Neuronal stem cell (in vitro differentiated cells): ENCODE data around the gene TMC4.

ENCODE experiments used
- DNase-seq: peaks from one replicate; pipeline ENCODE4 v3.0.0-alpha.2; 2013; ENCODE audit warnings: low spot score
- H2AFZ ChIP-seq: one replicate; pipeline ENCODE4 v1.6.1; 2013; ENCODE audit warnings: mild to moderate bottlenecking, low read length, inconsistent platforms
- H2AK5ac ChIP-seq: 2 replicates; pipeline ENCODE4 v1.6.1; 2013; ENCODE audit warnings: low read depth, mild to moderate bottlenecking, inconsistent platforms, low read length, moderate library complexity, mixed read lengths
- H2BK120ac ChIP-seq: 2 replicates; pipeline ENCODE4 v1.6.1; 2013; ENCODE audit warnings: low read depth, mild to moderate bottlenecking, inconsistent platforms, low read length, moderate library complexity, mixed read lengths
- H2BK12ac ChIP-seq: one replicate; pipeline ENCODE4 v1.6.1; 2013; ENCODE audit warnings: low read length, inconsistent platforms
- H2BK15ac ChIP-seq: 2 replicates; pipeline ENCODE4 v1.6.1; 2013; ENCODE audit warnings: mild to moderate bottlenecking, low read length, inconsistent platforms, mixed read lengths
- H2BK5ac ChIP-seq: one replicate; pipeline ENCODE4 v1.6.1; 2013; ENCODE audit warnings: inconsistent platforms, mild to moderate bottlenecking, low read length, moderate library complexity
- H3K14ac ChIP-seq: one replicate; pipeline ENCODE4 v1.6.1; 2013; ENCODE audit warnings: low read length, inconsistent platforms
- H3K18ac ChIP-seq: 2 replicates; pipeline ENCODE4 v1.6.1; 2013; ENCODE audit warnings: low read length, inconsistent platforms
- H3K23ac ChIP-seq: 2 replicates; pipeline ENCODE4 v1.6.1; 2013; ENCODE audit warnings: low read depth, mild to moderate bottlenecking, mixed read lengths, low read length, inconsistent platforms; ENCODE audit not compliant: poor library complexity
- H3K27ac ChIP-seq: replicated peaks from 3 replicates; pipeline ENCODE4 v1.5.1; 2013; ENCODE audit warnings: low read length, inconsistent platforms
- H3K27me3 ChIP-seq, 3 experiments: 2 replicates each; pipeline ENCODE4 v1.6.1; 2013; ENCODE audit warnings: low read length in 3 of 3, mild to moderate bottlenecking in 2 of 3, inconsistent platforms in 1 of 3, low read depth in 1 of 3, mixed read lengths in 1 of 3, moderate library complexity in 1 of 3; ENCODE audit not compliant: control insufficient read depth in 3 of 3, insufficient read depth in 3 of 3
- H3K36me3 ChIP-seq, 2 donors: replicated peaks in 1 of 2; 2 replicates each; pipeline ENCODE4 v1.6.1; 2013; ENCODE audit warnings: low read length in 2 of 2; ENCODE audit not compliant: control insufficient read depth in 2 of 2, insufficient read depth in 2 of 2
- H3K4ac ChIP-seq: 2 replicates; pipeline ENCODE4 v1.6.1; 2013; ENCODE audit warnings: inconsistent platforms, mild to moderate bottlenecking, low read length, moderate library complexity
- H3K4me1 ChIP-seq, 2 donors: 1 replicate in 1 of 2; 2 replicates in 1 of 2; pipeline ENCODE4 v1.6.1; 2013; ENCODE audit warnings: low read length in 2 of 2, low read depth in 1 of 2; ENCODE audit not compliant: control insufficient read depth in 2 of 2, insufficient read depth in 1 of 2
- H3K4me2 ChIP-seq: one replicate; pipeline ENCODE4 v1.6.1; 2013; ENCODE audit warnings: mild to moderate bottlenecking, low read length, inconsistent platforms; ENCODE audit not compliant: insufficient read depth, poor library complexity, severe bottlenecking
- H3K4me3 ChIP-seq, 2 donors: 2 replicates each; pipeline ENCODE4 v1.5.1; 2013; ENCODE audit warnings: low read length in 2 of 2, mild to moderate bottlenecking in 2 of 2, inconsistent platforms in 1 of 2, moderate library complexity in 1 of 2
- H3K79me1 ChIP-seq: one replicate; pipeline ENCODE4 v1.6.1; 2013; ENCODE audit warnings: low read depth, mild to moderate bottlenecking, inconsistent platforms, low read length, moderate library complexity
- H3K9ac ChIP-seq: one replicate; pipeline ENCODE4 v1.6.1; 2013; ENCODE audit warnings: mild to moderate bottlenecking, low read depth, low read length, inconsistent platforms; ENCODE audit not compliant: poor library complexity
- H3K9me3 ChIP-seq, 2 donors: replicated peaks in 1 of 2; 2 replicates each; pipeline versions ENCODE3 to v1.6.1; 2013; ENCODE audit warnings: low read length in 2 of 2, mild to moderate bottlenecking in 2 of 2, inconsistent platforms in 1 of 2, low read depth in 1 of 2, mixed read lengths in 1 of 2, moderate library complexity in 1 of 2; ENCODE audit not compliant: control insufficient read depth in 2 of 2, insufficient read depth in 1 of 2
- H4K8ac ChIP-seq: one replicate; pipeline ENCODE4 v1.6.1; 2013; ENCODE audit warnings: low read depth, mild to moderate bottlenecking, inconsistent platforms, low read length, moderate library complexity
- H4K91ac ChIP-seq: one replicate; pipeline ENCODE4 v1.6.1; 2013; ENCODE audit warnings: low read length, low read depth, mild to moderate bottlenecking, inconsistent platforms; ENCODE audit not compliant: poor library complexity
- WGBS, 2 donors: extraction: QIAGEN DNeasy Blood & Tissue Kit; methylation state at CpG; one replicate each; pipeline ENCODE4 v1.1.7; 2013; ENCODE audit warnings: missing lambda C conversion rate in 2 of 2, mixed read lengths in 1 of 2; ENCODE audit not compliant: insufficient read length in 2 of 2, insufficient replicate concordance in 1 of 2; ENCODE audit errors: extremely low coverage in 2 of 2; 5-methylcytosine and 5-hydroxymethylcytosine counted together

The TMC4 gene

GRCh38 chr19:54136086-54136863, 36.7 kb downstream of the TMC4 start:
- H3K23ac ChIP-seq, result peak overlapping the region; percentile 68
- DNase-seq, result no peak
- H3K27me3 ChIP-seq, result no peaks in the 10 kb centered on the region
- no peak overlapping the region for H2AK5ac ChIP-seq
- H3K4ac ChIP-seq, result no peak overlapping the region
- peaks cover 3% of the 10 kb centered on the region in 2 donors for H3K9me3 ChIP-seq
- H2BK120ac ChIP-seq, result no peak overlapping the region
- H2BK12ac ChIP-seq, result no peak overlapping the region
- no peak overlapping the region for H3K14ac ChIP-seq
- H3K9ac ChIP-seq, result peak overlapping the region; percentile 91
- no peak overlapping the region for H4K8ac ChIP-seq
- H3K18ac ChIP-seq, result peak overlapping the region; percentile 49
- peak overlapping the region; percentile 52 to 81 for H3K4me3 ChIP-seq
- H2AFZ ChIP-seq, result peak overlapping the region; percentile 74
- H2BK5ac ChIP-seq, result no peak overlapping the region
- H3K4me2 ChIP-seq, result peak overlapping the region; percentile 81
- peaks cover 16% of the 10 kb centered on the region in 2 donors for H3K4me1 ChIP-seq
- no CpG with 5 or more reads among the region's 30 CpGs for WGBS, 2 donors
- H3K79me1 ChIP-seq, result peaks cover 25% of the 10 kb centered on the region
- H2BK15ac ChIP-seq, result no peak overlapping the region
- H4K91ac ChIP-seq, result no peak overlapping the region
- peak overlapping the region; percentile 28 for H3K27ac ChIP-seq
- peaks cover 18 to 38% of the 10 kb centered on the region in 2 donors for H3K36me3 ChIP-seq

- Histone ChIP-seq H3K79me1 (peaks cover 11% of the 10 kb centered on the region), H3K4me3 (no peak overlapping the region), H2BK12ac (no peak overlapping the region), H2AFZ (no peak overlapping the region), H4K8ac (peak overlapping the region; percentile 8), H3K14ac (no peak overlapping the region), H3K27me3 (no peaks in the 10 kb centered on the region), H3K27ac (no peak overlapping the region), H2BK15ac (no peak overlapping the region), H3K4me2 (no peak overlapping the region), H4K91ac (no peak overlapping the region), H3K9me3 (peaks cover 3% of the 10 kb centered on the region in 2 donors), H3K23ac (no peak overlapping the region), H3K18ac (no peak overlapping the region), H3K36me3 (peaks cover 18 to 32% of the 10 kb centered on the region in 2 donors), H3K9ac (peak overlapping the region; percentile 66), H2BK5ac (no peak overlapping the region), H2BK120ac (no peak overlapping the region), H3K4me1 (peaks cover 11 to 13% of the 10 kb centered on the region in 2 donors), H3K4ac (no peak overlapping the region), H2AK5ac (no peak overlapping the region)
- DNase-seq, result no peak
- WGBS, 2 donors, result no CpG with 5 or more reads among the region's 2 CpGs
Measured at GRCh38 chr19:54133957-54134590, 38.9 kb downstream of the TMC4 start.

DNA sequence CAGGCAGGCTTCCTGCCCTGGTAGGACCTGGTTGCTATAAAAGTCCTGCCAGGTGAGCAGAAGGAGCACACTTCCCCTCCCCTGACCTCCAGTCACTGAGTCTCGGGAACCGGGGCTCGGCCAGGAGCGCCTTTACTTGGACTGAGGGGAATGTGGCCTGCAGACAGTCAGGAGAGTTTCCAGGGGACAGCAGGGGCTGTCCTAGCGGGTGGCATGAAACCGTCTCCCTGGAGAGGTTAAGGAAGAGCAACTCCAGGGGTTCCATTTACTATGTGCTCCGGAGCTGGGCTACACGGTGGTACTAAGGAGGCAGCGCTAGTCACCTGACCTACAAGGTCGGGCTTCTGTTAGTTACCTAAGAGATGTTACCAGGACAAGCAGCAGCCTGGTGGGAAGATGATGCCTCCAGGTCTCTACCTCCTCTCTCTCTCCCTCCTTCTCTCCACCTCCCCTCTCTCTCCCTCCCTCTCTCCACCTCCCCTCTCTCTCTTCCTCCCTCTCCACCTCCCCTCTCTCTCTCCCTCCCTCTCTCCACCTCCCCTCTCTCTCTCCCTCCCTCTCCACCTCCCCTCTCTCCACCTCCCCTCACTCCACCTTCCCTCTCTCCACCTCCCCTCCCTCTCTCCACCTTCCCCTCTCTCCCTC, 39.5 kb downstream of the TMC4 start:
- peak overlapping the region; percentile 8 for H4K8ac ChIP-seq
- H3K9me3 ChIP-seq, result peaks cover 3% of the 10 kb centered on the region in 2 donors
- H3K79me1 ChIP-seq, result peaks cover 5% of the 10 kb centered on the region
- no peak overlapping the region for H3K4me3 ChIP-seq
- H4K91ac ChIP-seq, result peak overlapping the region; percentile 1
- no peak overlapping the region for H3K4me2 ChIP-seq
- H2AFZ ChIP-seq, result no peak overlapping the region
- no peak overlapping the region for H3K4ac ChIP-seq
- peak overlapping the region; percentile 5 for H3K23ac ChIP-seq
- peak overlapping the region; percentile 66 for H3K9ac ChIP-seq
- H2AK5ac ChIP-seq, result no peak overlapping the region
- peak overlapping the region; percentile 3 for H3K14ac ChIP-seq
- H3K4me1 ChIP-seq, result peaks cover 6 to 7% of the 10 kb centered on the region in 2 donors
- H3K27ac ChIP-seq, result no peak overlapping the region
- WGBS, 2 donors, result no CpG with 5 or more reads among the region's 10 CpGs
- no peak overlapping the region for H2BK15ac ChIP-seq
- no peaks in the 10 kb centered on the region for H3K27me3 ChIP-seq
- peak overlapping the region; percentile 1 for H2BK120ac ChIP-seq
- H2BK12ac ChIP-seq, result peak overlapping the region; percentile 4
- no peak overlapping the region for H2BK5ac ChIP-seq
- DNase-seq, result peak; percentile 83
- H3K18ac ChIP-seq, result peak overlapping the region; percentile 13
- peaks cover 21 to 35% of the 10 kb centered on the region in 2 donors for H3K36me3 ChIP-seq

- Histone ChIP-seq H4K91ac (no peak overlapping the region), H2AK5ac (no peak overlapping the region), H2BK15ac (no peak overlapping the region), H3K23ac (no peak overlapping the region), H2BK120ac (no peak overlapping the region), H3K4me1 (no peaks in the 10 kb centered on the region), H3K79me1 (no peaks in the 10 kb centered on the region), H3K27me3 (no peaks in the 10 kb centered on the region), H3K9me3 (peaks cover 3% of the 10 kb centered on the region in 2 donors), H3K9ac (no peak overlapping the region), H2BK5ac (no peak overlapping the region), H3K27ac (no peak overlapping the region), H2BK12ac (peak overlapping the region; percentile 22), H3K36me3 (peaks cover 37 to 67% of the 10 kb centered on the region in 2 donors), H2AFZ (no peak overlapping the region), H3K4me2 (no peak overlapping the region), H3K4ac (no peak overlapping the region), H4K8ac (no peak overlapping the region), H3K4me3 (no peak overlapping the region), H3K18ac (no peak overlapping the region), H3K14ac (no peak overlapping the region)
- no CpG with 5 or more reads among the region's 20 CpGs for WGBS, 2 donors
- DNase-seq, result no peak
Measured at GRCh38 chr19:54129617-54129996, 43.4 kb downstream of the TMC4 start.
